ENCODE measurements around the gene HELZ.

- TF ChIP-seq CTCF (IDR thresholded peaks at IDR 0.05; ENCODE audit: insufficient read depth, low read depth, low read length), result no peak
- no peak for TF ChIP-seq EZH2 (IDR thresholded peaks at IDR 0.05; ENCODE audit: insufficient read depth, low read length)
These were observed 82.2 kb downstream of the HELZ start for GRCh38 chr17:67162771-67163170.
